Vagina (tissue), 2 donors: ENCODE measurements around the gene SERPINB7. TPM values are rescaled to one million over a fixed set of nuclear protein-coding genes. Genes with fewer than 3 reads are reported as not detected.

Experiments
- DNase-seq, 2 donors: peaks; one replicate each; pipeline ENCODE4 v3.0.0-alpha.2; 2017; ENCODE audit errors: extremely low spot score in 2 of 2
- H3K27ac ChIP-seq: fragments of 200-600 bp; sonication (generic); one replicate; pipeline ENCODE4 v1.5.1; 2019
- H3K27me3 ChIP-seq: fragments of 200-600 bp; sonication (generic); one replicate; pipeline ENCODE4 v1.5.1; 2019
- H3K36me3 ChIP-seq, 2 donors: fragments of 200-600 bp; sonication (generic); one replicate each; pipeline ENCODE4 v1.5.1; 2017 to 2019
- H3K4me1 ChIP-seq: fragments of 200-600 bp; sonication (generic); one replicate; pipeline ENCODE4 v1.5.1; 2019
- H3K4me3 ChIP-seq, 2 donors: fragments of 200-600 bp; sonication (generic); 1 replicate in 1 of 2; 2 replicates in 1 of 2; pipeline ENCODE4 v1.5.1; 2016 to 2019
- H3K9me3 ChIP-seq: fragments of 200-600 bp; sonication (generic); one replicate; pipeline ENCODE4 v1.5.1; 2019
- POLR2A ChIP-seq, 2 donors: fragments of 450-650 bp; IDR thresholded peaks; one replicate each; pipeline ENCODE4 v1.6.1; 2017; ENCODE audit warnings: antibody characterized with exemption in 2 of 2, mild to moderate bottlenecking in 2 of 2, moderate library complexity in 2 of 2
- POLR2AphosphoS5 ChIP-seq, 2 donors: sonication (generic); formaldehyde crosslinking; IDR thresholded peaks; one replicate each; pipeline ENCODE4 v1.9.0; 2017; ENCODE audit warnings: antibody characterized with exemption in 2 of 2, mild to moderate bottlenecking in 2 of 2, low read depth in 1 of 2; ENCODE audit not compliant: insufficient read depth in 1 of 2
- intact Hi-C: fragments of 100-400 bp; cut with DNase I; formaldehyde crosslinking; loops from one replicate; pipeline ENCODE4 v1.15.1; 2023
- total RNA-seq: library from RNA; depleted of rRNA; stranded (reverse); fragments of >200 nt; gene quantifications from one replicate; pipeline ENCODE4 v1.2.3, GENCODE V29; 2016
- TF ChIP-seq, protein P1 (sequence below), 3 experiments: fragments of 450-650 bp in 2 of 3; fragments of 200-600 bp in 1 of 3; sonication (generic) in 1 of 3; IDR thresholded peaks; one replicate each; pipeline ENCODE4 v1.5.1; 2017 to 2019; ENCODE audit warnings: antibody characterized with exemption in 3 of 3, mild to moderate bottlenecking in 2 of 3, moderate library complexity in 2 of 3

Gene SERPINB7
- total RNA-seq, 1 donor from 2014 or later = 0.49 TPM

DNA sequence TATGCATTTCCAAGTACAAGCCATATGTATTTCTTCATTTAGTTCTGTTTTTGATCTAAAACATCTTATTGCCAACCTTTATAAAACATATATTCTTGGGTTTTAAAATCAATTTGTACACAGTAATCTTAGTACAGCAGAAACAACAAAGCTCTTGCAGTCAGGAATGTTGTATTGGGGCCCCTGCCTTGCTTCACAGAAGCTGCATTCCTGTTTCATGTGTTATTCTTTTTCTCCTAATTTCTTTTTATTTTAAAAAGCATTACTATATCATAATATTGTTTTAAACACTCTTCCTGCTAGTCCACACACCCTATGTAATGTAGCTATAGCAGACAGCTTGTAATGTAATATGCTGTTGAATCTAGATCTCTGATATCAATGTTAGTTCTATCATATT, 24.0 kb downstream of the SERPINB7 start:
- no peaks in the 10 kb centered on the region for H3K4me1 ChIP-seq
- no peak overlapping the region for H3K4me3 ChIP-seq
- H3K36me3 ChIP-seq = no peaks in the 10 kb centered on the region
- intact Hi-C loops = no loop called here
- H3K9me3 ChIP-seq = no peaks in the 10 kb centered on the region
- no peaks in the 10 kb centered on the region for H3K27me3 ChIP-seq
- DNase-seq = no peak
- H3K27ac ChIP-seq = no peak overlapping the region
- TF ChIP-seq POLR2AphosphoS5 (IDR thresholded peaks at IDR 0.05; ENCODE audit: insufficient read depth in 1 of 2, low read depth in 1 of 2) = no peak

DNA sequence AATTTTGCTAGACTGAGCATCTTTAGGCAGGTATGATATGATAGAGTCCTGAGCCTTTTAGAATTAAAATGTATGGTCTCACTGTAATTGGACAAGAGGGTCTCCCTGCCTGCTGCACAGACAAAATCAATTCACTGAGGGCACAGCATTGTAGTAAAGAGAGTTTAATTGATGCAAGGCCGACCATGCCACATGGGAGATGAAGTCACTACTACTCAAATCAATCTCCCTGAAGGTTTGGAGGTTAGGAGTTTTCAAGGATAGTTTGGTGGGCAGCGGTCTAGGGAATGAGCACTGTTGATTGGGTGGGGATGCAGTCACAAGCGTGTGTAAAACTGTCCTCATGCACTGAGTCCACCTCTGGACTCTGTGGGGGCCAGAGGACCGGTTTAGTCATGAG, 26.1 kb downstream of the SERPINB7 start:
- Histone ChIP-seq H3K9me3 (no peaks in the 10 kb centered on the region), H3K36me3 (no peaks in the 10 kb centered on the region), H3K27ac (no peak overlapping the region), H3K4me1 (no peaks in the 10 kb centered on the region), H3K4me3 (no peak overlapping the region), H3K27me3 (no peaks in the 10 kb centered on the region)
- TF ChIP-seq, protein P1, sequence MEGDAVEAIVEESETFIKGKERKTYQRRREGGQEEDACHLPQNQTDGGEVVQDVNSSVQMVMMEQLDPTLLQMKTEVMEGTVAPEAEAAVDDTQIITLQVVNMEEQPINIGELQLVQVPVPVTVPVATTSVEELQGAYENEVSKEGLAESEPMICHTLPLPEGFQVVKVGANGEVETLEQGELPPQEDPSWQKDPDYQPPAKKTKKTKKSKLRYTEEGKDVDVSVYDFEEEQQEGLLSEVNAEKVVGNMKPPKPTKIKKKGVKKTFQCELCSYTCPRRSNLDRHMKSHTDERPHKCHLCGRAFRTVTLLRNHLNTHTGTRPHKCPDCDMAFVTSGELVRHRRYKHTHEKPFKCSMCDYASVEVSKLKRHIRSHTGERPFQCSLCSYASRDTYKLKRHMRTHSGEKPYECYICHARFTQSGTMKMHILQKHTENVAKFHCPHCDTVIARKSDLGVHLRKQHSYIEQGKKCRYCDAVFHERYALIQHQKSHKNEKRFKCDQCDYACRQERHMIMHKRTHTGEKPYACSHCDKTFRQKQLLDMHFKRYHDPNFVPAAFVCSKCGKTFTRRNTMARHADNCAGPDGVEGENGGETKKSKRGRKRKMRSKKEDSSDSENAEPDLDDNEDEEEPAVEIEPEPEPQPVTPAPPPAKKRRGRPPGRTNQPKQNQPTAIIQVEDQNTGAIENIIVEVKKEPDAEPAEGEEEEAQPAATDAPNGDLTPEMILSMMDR (IDR thresholded peaks at IDR 0.05) = no peak
- no peak for TF ChIP-seq POLR2A (IDR thresholded peaks at IDR 0.05)
- no peak for TF ChIP-seq POLR2AphosphoS5 (IDR thresholded peaks at IDR 0.05; ENCODE audit: insufficient read depth in 1 of 2, low read depth in 1 of 2)
- intact Hi-C loops = no loop called here
- DNase-seq = no peak

DNA sequence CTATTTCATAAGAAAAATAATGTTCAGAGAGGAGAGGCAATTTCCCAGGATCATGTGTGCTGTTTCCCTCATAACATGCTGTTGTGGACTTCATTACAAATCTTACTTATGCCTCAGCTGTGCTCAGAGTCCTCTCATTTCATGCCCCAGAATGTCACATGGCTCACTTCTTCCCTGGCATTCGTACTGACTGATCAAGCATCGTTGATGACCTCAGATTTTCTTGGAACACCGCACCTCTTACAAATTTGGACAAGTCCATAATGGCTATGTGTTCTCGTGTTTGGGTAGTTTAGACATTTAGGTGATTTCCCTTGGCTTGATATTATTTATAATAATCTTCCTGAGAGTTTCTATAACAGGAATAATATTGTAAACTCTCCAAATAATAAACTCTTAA, 32.9 kb downstream of the SERPINB7 start:
- intact Hi-C loops = loop anchor here (5.0 kb wide), 1 partner anchor 1569 kb away; no protein-coding TSS in a partner anchor
- TF ChIP-seq POLR2AphosphoS5 (IDR thresholded peaks at IDR 0.05; ENCODE audit: insufficient read depth in 1 of 2, low read depth in 1 of 2) (no peak), POLR2A (IDR thresholded peaks at IDR 0.05) (no peak)
- TF ChIP-seq, protein P1 (IDR thresholded peaks at IDR 0.05) = no peak
- H3K9me3 ChIP-seq = no peaks in the 10 kb centered on the region
- no peak for DNase-seq
- H3K4me3 ChIP-seq = no peak overlapping the region
- H3K27ac ChIP-seq = no peak overlapping the region
- no peaks in the 10 kb centered on the region for H3K36me3 ChIP-seq
- no peaks in the 10 kb centered on the region for H3K27me3 ChIP-seq
- H3K4me1 ChIP-seq = no peaks in the 10 kb centered on the region

DNA sequence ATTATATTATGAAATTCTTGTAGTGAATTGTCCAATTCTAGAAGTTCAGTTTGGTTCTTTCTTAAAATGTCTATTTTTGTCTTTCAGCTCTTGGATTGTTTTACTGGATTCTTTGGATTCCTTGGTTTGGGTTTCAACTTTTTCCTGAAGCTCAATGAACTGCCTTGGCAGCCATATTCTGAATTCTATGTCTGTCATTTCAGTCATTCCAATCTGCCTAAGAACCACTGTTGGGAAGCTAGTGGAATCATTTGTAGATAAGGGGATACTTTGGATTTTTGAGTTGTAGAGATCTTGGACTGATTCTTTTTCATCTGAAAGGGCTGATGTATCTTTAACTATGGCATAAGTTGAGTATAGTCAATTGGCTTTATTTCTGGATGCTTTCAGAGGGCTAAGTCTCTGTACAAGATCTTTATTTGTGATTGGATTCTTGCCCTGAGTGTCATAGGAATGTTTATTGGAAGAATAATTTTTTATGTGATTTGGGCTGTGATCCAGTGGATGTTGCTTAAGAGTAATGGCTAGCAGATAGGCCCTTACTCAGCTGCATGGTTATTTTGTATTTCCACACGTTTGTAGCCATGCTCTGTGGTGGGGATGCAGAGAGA, 42.3 kb downstream of the SERPINB7 start:
- Histone ChIP-seq H3K27me3 (no peaks in the 10 kb centered on the region), H3K4me3 (no peak overlapping the region), H3K36me3 (no peaks in the 10 kb centered on the region), H3K4me1 (peaks cover 33% of the 10 kb centered on the region), H3K9me3 (no peaks in the 10 kb centered on the region), H3K27ac (no peak overlapping the region)
- DNase-seq = no peak
- TF ChIP-seq POLR2A (IDR thresholded peaks at IDR 0.05) = no peak
- TF ChIP-seq, protein P1 (IDR thresholded peaks at IDR 0.05) = no peak
- TF ChIP-seq POLR2AphosphoS5 (IDR thresholded peaks at IDR 0.05; ENCODE audit: insufficient read depth in 1 of 2, low read depth in 1 of 2) = no peak
- intact Hi-C loops = no loop called here

DNA sequence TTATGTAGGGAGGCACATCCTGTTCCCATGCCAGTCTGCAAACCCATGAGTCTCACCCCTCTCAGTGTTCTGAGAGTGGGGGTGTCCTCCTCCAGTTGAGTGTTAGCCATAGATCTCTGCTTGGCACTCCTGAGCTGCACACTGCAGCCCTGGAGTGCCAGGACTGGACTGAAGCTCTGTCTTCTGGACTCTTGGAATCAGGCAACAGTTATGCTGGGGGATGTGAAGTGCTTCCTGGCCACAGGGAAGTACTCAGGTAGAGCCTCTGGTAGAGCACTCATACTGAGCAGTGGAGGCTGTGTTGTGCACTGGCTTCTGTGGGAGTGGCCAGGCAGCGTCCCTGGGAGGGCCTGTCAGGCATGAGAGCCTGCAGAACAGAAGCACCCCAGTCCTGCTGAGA, 43.0 kb downstream of the SERPINB7 start:
- intact Hi-C loops = no loop called here
- no peaks in the 10 kb centered on the region for H3K27me3 ChIP-seq
- no peak overlapping the region for H3K4me3 ChIP-seq
- H3K27ac ChIP-seq = no peak overlapping the region
- no peaks in the 10 kb centered on the region for H3K9me3 ChIP-seq
- peaks cover 33% of the 10 kb centered on the region for H3K4me1 ChIP-seq
- no peaks in the 10 kb centered on the region for H3K36me3 ChIP-seq
- no peak for DNase-seq
- TF ChIP-seq, protein P1 (IDR thresholded peaks at IDR 0.05) = no peak
- TF ChIP-seq POLR2A (IDR thresholded peaks at IDR 0.05) (no peak), POLR2AphosphoS5 (IDR thresholded peaks at IDR 0.05; ENCODE audit: insufficient read depth in 1 of 2, low read depth in 1 of 2) (no peak)
